Natural killer cell (primary cell): Measurements from ENCODE around the gene DPP3. TPM values are rescaled to one million over a fixed set of nuclear protein-coding genes. Genes with fewer than 3 reads are reported as not detected.
A peak's percentile ranks its signal among the peaks of the same experiment; 100 is the strongest.

Experiments used
- ATAC-seq, 3 donors: fragments of 150-1000 bp in 2 of 3; fragments of 200-7000 bp in 1 of 3; cut with Tn5 transposase; 1 replicate in 1 of 3; 2 replicates in 2 of 3; pipeline ENCODE4 v1.10.0; 2021; ENCODE audit warnings: mild to moderate bottlenecking in 2 of 3, moderate library complexity in 2 of 3
- DNase-seq, 2 donors: peaks; one replicate each; pipeline versions ENCODE4 v3.0.0 to v3.0.0-alpha.2; 2013 to 2021; ENCODE audit warnings: mixed read lengths in 1 of 2
- H3K27ac ChIP-seq: one replicate; pipeline ENCODE4 v1.5.1; 2013; ENCODE audit warnings: mild to moderate bottlenecking, low read length
- H3K27me3 ChIP-seq: one replicate; pipeline ENCODE4 v1.6.1; 2013; ENCODE audit warnings: low read length; ENCODE audit not compliant: control insufficient read depth, insufficient read depth
- H3K36me3 ChIP-seq: one replicate; pipeline ENCODE4 v1.6.1; 2013; ENCODE audit warnings: low read length; ENCODE audit not compliant: control insufficient read depth, insufficient read depth
- H3K4me1 ChIP-seq: one replicate; pipeline ENCODE4 v1.6.1; 2013; ENCODE audit warnings: low read length; ENCODE audit not compliant: control insufficient read depth, insufficient read depth
- H3K4me3 ChIP-seq: one replicate; pipeline ENCODE4 v1.5.1; 2013; ENCODE audit warnings: low read length
- H3K9me3 ChIP-seq: one replicate; pipeline ENCODE4 v1.6.1; 2013; ENCODE audit warnings: low read length; ENCODE audit not compliant: control insufficient read depth, insufficient read depth
- H3K27ac Mint-ChIP-seq, 2 donors: one replicate each; pipeline ENCODE4 v1.8.0; 2022; ENCODE audit warnings: mild to moderate bottlenecking in 2 of 2, mixed read lengths in 2 of 2, moderate library complexity in 1 of 2
- H3K27me3 Mint-ChIP-seq, 2 donors: one replicate each; pipeline ENCODE4 v1.8.0; 2022; ENCODE audit warnings: low read depth in 2 of 2, mixed read lengths in 2 of 2
- H3K36me3 Mint-ChIP-seq: one replicate; pipeline ENCODE4 v1.8.0; 2022; ENCODE audit warnings: mixed read lengths
- H3K4me1 Mint-ChIP-seq, 2 donors: one replicate each; pipeline ENCODE4 v1.8.0; 2022; ENCODE audit warnings: mixed read lengths in 2 of 2
- H3K4me3 Mint-ChIP-seq: one replicate; pipeline ENCODE4 v1.8.0; 2022; ENCODE audit warnings: mild to moderate bottlenecking, moderate library complexity, mixed read lengths
- H3K9me3 Mint-ChIP-seq, 2 donors: one replicate each; pipeline ENCODE4 v1.8.0; 2022; ENCODE audit warnings: mixed read lengths in 2 of 2
- WGBS: methylation state at CpG from one replicate; pipeline ENCODE4 v1.1.7; 2013; ENCODE audit warnings: missing lambda C conversion rate; ENCODE audit not compliant: insufficient coverage; 5-methylcytosine and 5-hydroxymethylcytosine counted together
- intact Hi-C: fragments of 100-400 bp; cut with micrococcal nuclease; formaldehyde crosslinking; loops from one replicate; pipeline ENCODE4 v1.14.2; 2022
- total RNA-seq, 4 donors: library from RNA; stranded (reverse); fragments of 120-200 nt in 1 of 4; gene quantifications; one replicate each; pipeline versions ENCODE4 v1.2.3 to v1.2.4, GENCODE V29; 2013 to 2022
- TF ChIP-seq, protein P1 (sequence below): fragments of 200-600 bp; IDR thresholded peaks from one replicate; pipeline ENCODE4 v1.8.0; 2022; ENCODE audit warnings: antibody characterized with exemption

The DPP3 gene
- total RNA-seq, 3 donors from 2014 or later (not counting 1 experiment from before 2014, with no cell fraction given): 37.4 to 42.9 (median 38.6) TPM

- no peak overlapping the region for H3K27ac Mint-ChIP-seq
- Histone ChIP-seq H3K27ac (no peak overlapping the region), H3K9me3 (no peaks in the 10 kb centered on the region), H3K36me3 (peaks cover 3% of the 10 kb centered on the region), H3K4me3 (no peak overlapping the region), H3K4me1 (peaks cover 12% of the 10 kb centered on the region), H3K27me3 (no peaks in the 10 kb centered on the region)
- TF ChIP-seq, protein P1, sequence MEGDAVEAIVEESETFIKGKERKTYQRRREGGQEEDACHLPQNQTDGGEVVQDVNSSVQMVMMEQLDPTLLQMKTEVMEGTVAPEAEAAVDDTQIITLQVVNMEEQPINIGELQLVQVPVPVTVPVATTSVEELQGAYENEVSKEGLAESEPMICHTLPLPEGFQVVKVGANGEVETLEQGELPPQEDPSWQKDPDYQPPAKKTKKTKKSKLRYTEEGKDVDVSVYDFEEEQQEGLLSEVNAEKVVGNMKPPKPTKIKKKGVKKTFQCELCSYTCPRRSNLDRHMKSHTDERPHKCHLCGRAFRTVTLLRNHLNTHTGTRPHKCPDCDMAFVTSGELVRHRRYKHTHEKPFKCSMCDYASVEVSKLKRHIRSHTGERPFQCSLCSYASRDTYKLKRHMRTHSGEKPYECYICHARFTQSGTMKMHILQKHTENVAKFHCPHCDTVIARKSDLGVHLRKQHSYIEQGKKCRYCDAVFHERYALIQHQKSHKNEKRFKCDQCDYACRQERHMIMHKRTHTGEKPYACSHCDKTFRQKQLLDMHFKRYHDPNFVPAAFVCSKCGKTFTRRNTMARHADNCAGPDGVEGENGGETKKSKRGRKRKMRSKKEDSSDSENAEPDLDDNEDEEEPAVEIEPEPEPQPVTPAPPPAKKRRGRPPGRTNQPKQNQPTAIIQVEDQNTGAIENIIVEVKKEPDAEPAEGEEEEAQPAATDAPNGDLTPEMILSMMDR: no peak
- no peaks in the 10 kb centered on the region for H3K36me3 Mint-ChIP-seq
- WGBS: 95% methylated on average over 7 of the region's 7 CpGs
- H3K4me1 Mint-ChIP-seq: peaks cover 11 to 14% of the 10 kb centered on the region in 2 donors
- DNase-seq (no peak), ATAC-seq (no peak)
- no peaks in the 10 kb centered on the region for H3K27me3 Mint-ChIP-seq
- H3K4me3 Mint-ChIP-seq: peak overlapping the region; percentile 2
- intact Hi-C loops: no loop called here
- no peaks in the 10 kb centered on the region for H3K9me3 Mint-ChIP-seq
Observed at GRCh38 chr11:66509131-66509561, 28.9 kb downstream of the DPP3 start.

GRCh38 chr11:66510271-66510989 lies 30.2 kb downstream of the DPP3 start, which contains the start of gene BBS1:
TSS of gene BBS1 (plus strand) at chr11:66510635. CDS start at chr11:66510660, 25 bp downstream.
- under 1% methylated on average over 31 of the region's 31 CpGs for WGBS
- H3K27ac ChIP-seq: no peak within 1 kb of the TSS
- H3K36me3 ChIP-seq: no peaks in the 10 kb centered on the region
- H3K9me3 ChIP-seq: no peaks in the 10 kb centered on the region
- ATAC-seq: peak; percentile 91 to 98 (median 98)
- H3K27ac Mint-ChIP-seq: peak within 1 kb of the TSS in 1 of 2 donors; percentile 79
- peaks cover 12% of the 10 kb centered on the region for H3K4me1 ChIP-seq
- peak within 1 kb of the TSS; percentile 86 for H3K4me3 Mint-ChIP-seq
- no peaks in the 10 kb centered on the region for H3K27me3 Mint-ChIP-seq
- peak within 1 kb of the TSS; percentile 53 for H3K4me3 ChIP-seq
- intact Hi-C loops: no loop called here
- H3K9me3 Mint-ChIP-seq: no peaks in the 10 kb centered on the region
- TF ChIP-seq, protein P1: no peak
- DNase-seq: peak; percentile 74 to 89
- H3K4me1 Mint-ChIP-seq: peaks cover 11 to 14% of the 10 kb centered on the region in 2 donors
- no peaks in the 10 kb centered on the region for H3K36me3 Mint-ChIP-seq
- H3K27me3 ChIP-seq: no peaks in the 10 kb centered on the region

- Mint-ChIP-seq H3K27me3 (no peaks in the 10 kb centered on the region), H3K9me3 (no peaks in the 10 kb centered on the region), H3K36me3 (no peaks in the 10 kb centered on the region), H3K27ac (peak overlapping the region in 1 of 2 donors; percentile 79), H3K4me3 (peak overlapping the region; percentile 86), H3K4me1 (peaks cover 11 to 14% of the 10 kb centered on the region in 2 donors)
- ATAC-seq (no peak), DNase-seq (no peak)
- no peaks in the 10 kb centered on the region for H3K27me3 ChIP-seq
- TF ChIP-seq, protein P1: no peak
- intact Hi-C loops: no loop called here
- H3K4me3 ChIP-seq: peak overlapping the region; percentile 53
- no peak overlapping the region for H3K27ac ChIP-seq
- 40% methylated on average over 5 of the region's 5 CpGs for WGBS
- H3K4me1 ChIP-seq: peaks cover 12% of the 10 kb centered on the region
- no peaks in the 10 kb centered on the region for H3K36me3 ChIP-seq
- H3K9me3 ChIP-seq: no peaks in the 10 kb centered on the region
Observed at GRCh38 chr11:66510990-66511339, 30.7 kb downstream of the DPP3 start.
